LNCaP clone FGC (cell line): ENCODE measurements around the gene TM4SF20.

Source experiments
- DNase-seq: peaks from one replicate; pipeline ENCODE4 v3.0.0-alpha.2; 2011; ENCODE audit warnings: low read depth
- H3K4me3 ChIP-seq: 2 replicates; pipeline ENCODE4 v1.5.1; 2011; ENCODE audit warnings: mild to moderate bottlenecking, low read depth, low read length, control low read depth
- CTCF ChIP-seq: IDR thresholded peaks from 2 replicates; pipeline ENCODE4 v1.5.1; 2012; ENCODE audit warnings: mild to moderate bottlenecking; ENCODE audit not compliant: control insufficient read depth, insufficient read depth; ENCODE audit errors: extremely low read depth

TM4SF20 gene

GRCh38 chr2:227313310-227313709 lies 65.8 kb downstream of the TM4SF20 start:
- TF ChIP-seq CTCF: no peak
- DNase-seq: no peak
- H3K4me3 ChIP-seq: no peak overlapping the region

DNA sequence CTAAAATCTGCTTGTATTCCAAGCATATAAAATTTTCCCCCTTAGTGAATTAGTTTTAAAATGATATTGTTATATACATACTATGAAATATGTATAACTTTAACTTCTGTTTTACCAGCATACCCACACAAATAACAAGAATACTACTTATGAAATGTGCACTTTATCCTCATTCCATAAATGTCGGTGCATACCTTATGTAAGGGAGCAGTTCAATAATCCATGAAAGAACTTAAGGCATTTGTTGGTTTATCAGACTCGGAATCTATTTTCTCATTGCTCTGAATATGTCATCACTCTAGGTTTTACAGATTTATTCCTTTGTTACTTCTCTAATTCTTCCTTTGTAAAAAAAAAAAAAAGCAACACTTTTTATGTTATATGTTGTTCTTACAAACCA lies 66.5 kb downstream of the TM4SF20 start:
- no peak overlapping the region for H3K4me3 ChIP-seq
- no peak for TF ChIP-seq CTCF
- no peak for DNase-seq
